A673 (cell line): ENCODE data around the gene LRRC32.

Experiments
- CTCF ChIP-seq: fragments of 300-800, 200-600 bp; sonication (generic); conservative IDR thresholded peaks from 2 replicates; pipeline ENCODE4 v1.5.1; 2017; ENCODE audit warnings: low read depth, mild to moderate bottlenecking, antibody characterized with exemption, low read length, moderate library complexity, mixed read lengths
- EZH2 ChIP-seq: fragments of 200-600 bp; sonication (generic); IDR thresholded peaks from 2 replicates; pipeline ENCODE4 v1.6.1; 2017; ENCODE audit warnings: borderline replicate concordance, low read depth, mild to moderate bottlenecking, mixed read lengths, antibody characterized with exemption, low read length; ENCODE audit not compliant: poor library complexity, severe bottlenecking

DNA sequence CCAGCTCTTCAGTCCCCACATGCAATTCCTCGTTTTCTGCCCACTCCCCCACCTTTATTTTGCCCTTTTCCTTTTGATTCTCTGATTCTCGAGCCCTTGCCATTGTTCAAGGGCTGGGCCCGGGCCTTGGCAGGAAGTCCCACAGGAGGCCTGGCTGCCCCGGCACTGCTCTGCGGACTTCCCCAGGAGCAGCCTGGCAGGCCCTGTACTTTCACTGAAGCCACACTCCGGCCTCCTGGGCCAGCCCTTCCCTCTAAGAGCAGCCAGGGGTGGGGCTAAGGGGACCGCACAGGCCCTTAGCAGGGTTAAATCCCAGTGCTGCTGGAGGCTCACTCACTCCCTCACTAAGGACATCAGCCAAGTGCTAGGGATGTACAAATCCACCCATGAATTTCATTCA, 4.1 kb downstream of the LRRC32 start:
- TF ChIP-seq CTCF (no peak), EZH2 (no peak)
